Psoas muscle (tissue), 8 donors: ENCODE measurements around the gene LOXHD1. TPM values are rescaled to one million over a fixed set of nuclear protein-coding genes. Genes with fewer than 3 reads are reported as not detected.
A peak's percentile ranks its signal among the peaks of the same experiment; 100 is the strongest.

Source experiments
- ATAC-seq, 4 donors: fragments of 200-7000 bp; cut with Tn5 transposase; one replicate each; pipeline ENCODE4 v1.9.1; 2020; ENCODE audit warnings: moderate library complexity in 3 of 4, mild to moderate bottlenecking in 2 of 4
- DNase-seq, 2 donors: peaks; one replicate each; pipeline ENCODE4 v3.0.0-alpha.2; 2020
- H3K27ac ChIP-seq: fragments of 200-600 bp; one replicate; pipeline ENCODE4 v1.8.0; 2022
- H3K27me3 ChIP-seq, 3 donors: fragments of 200-600 bp in 1 of 3; one replicate each; pipeline versions ENCODE4 v1.6.1 to v1.8.0; 2013 to 2022; ENCODE audit warnings: low read length in 2 of 3, mild to moderate bottlenecking in 2 of 3, moderate library complexity in 1 of 3; ENCODE audit not compliant: insufficient read depth in 3 of 3
- H3K36me3 ChIP-seq, 2 donors: fragments of 200-600 bp in 1 of 2; one replicate each; pipeline versions ENCODE4 v1.6.1 to v1.8.0; 2013 to 2022; ENCODE audit warnings: low read depth in 1 of 2, mild to moderate bottlenecking in 1 of 2, moderate library complexity in 1 of 2; ENCODE audit not compliant: insufficient read depth in 1 of 2
- H3K4me1 ChIP-seq: fragments of 200-600 bp; one replicate; pipeline ENCODE4 v1.8.0; 2022
- H3K4me3 ChIP-seq: fragments of 200-600 bp; one replicate; pipeline ENCODE4 v1.8.0; 2022; ENCODE audit warnings: mild to moderate bottlenecking
- H3K9me3 ChIP-seq: fragments of 200-600 bp; one replicate; pipeline ENCODE4 v1.8.0; 2022
- CTCF ChIP-seq: fragments of 200-600 bp; IDR thresholded peaks from one replicate; pipeline ENCODE4 v1.8.0; 2022; ENCODE audit warnings: antibody characterized with exemption
- WGBS, 3 donors: extraction: QIAGEN DNeasy Blood & Tissue Kit; methylation state at CpG; one replicate each; pipeline versions ENCODE4 v1.1.6 to v1.1.7; 2013; 5-methylcytosine and 5-hydroxymethylcytosine counted together
- intact Hi-C, 2 donors: fragments of 100-400 bp; cut with DNase I; formaldehyde crosslinking; loops; one replicate each; pipeline versions ENCODE4 v1.11.0 to v1.14.2; 2022
- polyA plus RNA-seq, 3 donors: library from polyadenylated mRNA; stranded (reverse); fragments of 200-250 nt; gene quantifications; one replicate each; pipeline ENCODE4 v1.2.3, GENCODE V29; 2013
- total RNA-seq, 4 donors: library from RNA; stranded (reverse); fragmentation: NEBNext Ultra II Directional in 2 of 4; extraction: Animal tissue kit (Norgen Biotek cat#: 25700) in 2 of 4; gene quantifications; one replicate each; pipeline versions ENCODE4 v1.2.1 to v1.2.4, GENCODE V29; 2021 to 2023
- donor health status: healthy with polysubstance abuse.
- donor health status: DM: no; HTN: no; CAD: no; lungs with moderate emphysema.
- donor health status: Bipolar disorder and iron deficiency.
- donor health status: healthy.
- donor health status: DM: yes; HTN: yes; CAD: no.
- donor health status: DM: no; HTN: no; CAD: no.
- donor health status: DM: no; HTN: no; CAD: no.
- donor health status: DM: yes; HTN: yes; CAD: no.

LOXHD1 gene
- total and polyA plus RNA-seq, 7 donors = 0.06 to 0.34 (median 0.12) TPM; not detected in 1

GRCh38 chr18:46478796-46479195 is 178.2 kb downstream of the LOXHD1 start:
- ATAC-seq = no peak
- no peaks in the 10 kb centered on the region for H3K36me3 ChIP-seq
- TF ChIP-seq CTCF = no peak
- DNase-seq = no peak
- H3K4me3 ChIP-seq = no peak overlapping the region
- intact Hi-C loops = loop anchor here in 1 of 2 donors (10.0 kb wide), 1 partner anchor 194 kb away; no protein-coding TSS in a partner anchor
- WGBS, 3 donors = 91 to 98% (median 97%) methylated on average over 2 of the region's 2 CpGs
- no peaks in the 10 kb centered on the region for H3K27me3 ChIP-seq
- H3K27ac ChIP-seq = no peak overlapping the region
- H3K9me3 ChIP-seq = peaks cover 6% of the 10 kb centered on the region
- H3K4me1 ChIP-seq = peaks cover 9% of the 10 kb centered on the region

- no peaks in the 10 kb centered on the region for H3K27me3 ChIP-seq
- ATAC-seq = no peak
- TF ChIP-seq CTCF = no peak
- no peak overlapping the region for H3K27ac ChIP-seq
- no peaks in the 10 kb centered on the region for H3K36me3 ChIP-seq
- H3K4me1 ChIP-seq = peaks cover 13% of the 10 kb centered on the region
- 78 to 83% (median 82%) methylated on average over 21 of the region's 21 CpGs for WGBS, 3 donors
- intact Hi-C loops = loop anchor here in 1 of 2 donors (10.0 kb wide), 1 partner anchor 193 kb away; no protein-coding TSS in a partner anchor
- H3K9me3 ChIP-seq = peaks cover 5% of the 10 kb centered on the region
- no peak overlapping the region for H3K4me3 ChIP-seq
- no peak for DNase-seq
These were observed 179.5 kb downstream of the LOXHD1 start for GRCh38 chr18:46477425-46478011.

GRCh38 chr18:46475390-46475752 is 181.6 kb downstream of the LOXHD1 start:
- H3K36me3 ChIP-seq = no peaks in the 10 kb centered on the region
- no peak for DNase-seq
- H3K4me1 ChIP-seq = peaks cover 13% of the 10 kb centered on the region
- no peaks in the 10 kb centered on the region for H3K27me3 ChIP-seq
- H3K27ac ChIP-seq = no peak overlapping the region
- intact Hi-C loops = loop anchor here in 1 of 2 donors (10.0 kb wide), 1 partner anchor 191 kb away; no protein-coding TSS in a partner anchor
- no peak for TF ChIP-seq CTCF
- H3K4me3 ChIP-seq = no peak overlapping the region
- 95 to 96% (median 96%) methylated on average over 4 of the region's 4 CpGs for WGBS, 3 donors
- no peak for ATAC-seq
- no peaks in the 10 kb centered on the region for H3K9me3 ChIP-seq

- H3K27ac ChIP-seq = no peak overlapping the region
- no peak for TF ChIP-seq CTCF
- H3K4me3 ChIP-seq = no peak overlapping the region
- no peaks in the 10 kb centered on the region for H3K27me3 ChIP-seq
- ATAC-seq (peak in 3 of 4 donors; percentile 36 to 45 (median 44)), DNase-seq (no peak)
- H3K4me1 ChIP-seq = peaks cover 13% of the 10 kb centered on the region
- WGBS, 3 donors = 58 to 79% (median 65%) methylated on average over 14 of the region's 14 CpGs
- no peaks in the 10 kb centered on the region for H3K9me3 ChIP-seq
- H3K36me3 ChIP-seq = no peaks in the 10 kb centered on the region
- intact Hi-C loops = loop anchor here in 1 of 2 donors (10.0 kb wide), 1 partner anchor 190 kb away; no protein-coding TSS in a partner anchor
These were observed 182.3 kb downstream of the LOXHD1 start for GRCh38 chr18:46474487-46475389.
